ENCODE measurements around the gene ADAT3. TPM values are rescaled to one million over a fixed set of nuclear protein-coding genes. Genes with fewer than 3 reads are reported as not detected.

Gene ADAT3
- total RNA-seq, 2 experiments from 2014 or later: 9.3 to 11.4 TPM

GRCh38 chr19:1862424-1863327 lies 42.5 kb upstream of the ADAT3 start:
- no peaks in the 10 kb centered on the region for H3K36me3 Mint-ChIP-seq
- H3K4me1 Mint-ChIP-seq: peaks cover 30% of the 10 kb centered on the region
- H3K27me3 Mint-ChIP-seq: no peaks in the 10 kb centered on the region
- CTCF ChIA-PET: no interaction called here
- H3K27ac Mint-ChIP-seq: peak overlapping the region; percentile 90
- H3K9me3 Mint-ChIP-seq (ENCODE audit: low read depth): no peaks in the 10 kb centered on the region
- ATAC-seq (peak; percentile 3), DNase-seq (no peak)
- H3K4me3 Mint-ChIP-seq: peak overlapping the region; percentile 85

- ATAC-seq (no peak), DNase-seq (no peak)
- Mint-ChIP-seq H3K27ac (peak within 1 kb of the TSS; percentile 90), H3K4me1 (peaks cover 33% of the 10 kb centered on the region), H3K4me3 (peak within 1 kb of the TSS; percentile 85), H3K27me3 (no peaks in the 10 kb centered on the region), H3K9me3 (ENCODE audit: low read depth) (no peaks in the 10 kb centered on the region), H3K36me3 (no peaks in the 10 kb centered on the region)
- CTCF ChIA-PET: no interaction called here
Measured at GRCh38 chr19:1863328-1863637, 41.9 kb upstream of the ADAT3 start, which contains the start of gene KLF16. KLF16 (minus strand) TSS chr19:1863579; CDS start chr19:1863497, 82 bp downstream.

GRCh38 chr19:1863638-1864479 lies 41.3 kb upstream of the ADAT3 start:
- no peaks in the 10 kb centered on the region for H3K27me3 Mint-ChIP-seq
- H3K36me3 Mint-ChIP-seq: no peaks in the 10 kb centered on the region
- H3K27ac Mint-ChIP-seq: peak overlapping the region; percentile 78
- peaks cover 34% of the 10 kb centered on the region for H3K4me1 Mint-ChIP-seq
- H3K9me3 Mint-ChIP-seq (ENCODE audit: low read depth): no peaks in the 10 kb centered on the region
- CTCF ChIA-PET: interaction anchor here (0.7 to 3.6 kb wide), 16 partner anchors 9 to 78 kb away, joined by 3 to 25 read pairs (median 6); partner anchors contain the start of genes ABHD17A, ADAT3, REXO1 and SCAMP4
- ATAC-seq (peak; percentile 79), DNase-seq (peak; percentile 95)
- peak overlapping the region; percentile 69 for H3K4me3 Mint-ChIP-seq

GRCh38 chr19:1864480-1865171 lies 40.6 kb upstream of the ADAT3 start:
- DNase-seq (peak; percentile 78), ATAC-seq (peak; percentile 25)
- Mint-ChIP-seq H3K36me3 (no peaks in the 10 kb centered on the region), H3K27me3 (no peaks in the 10 kb centered on the region), H3K9me3 (ENCODE audit: low read depth) (no peaks in the 10 kb centered on the region), H3K4me1 (peaks cover 38% of the 10 kb centered on the region), H3K4me3 (peak overlapping the region; percentile 69), H3K27ac (peak overlapping the region; percentile 78)
- CTCF ChIA-PET: interaction anchor here (0.7 to 3.6 kb wide), 17 partner anchors 10 to 78 kb away, joined by 3 to 25 read pairs (median 7); partner anchors contain the start of genes ABHD17A, ADAT3, REXO1 and SCAMP4

GRCh38 chr19:1865172-1866010 lies 39.8 kb upstream of the ADAT3 start:
- CTCF ChIA-PET: interaction anchor here (0.8 to 3.6 kb wide), 19 partner anchors 9 to 77 kb away, joined by 3 to 25 read pairs (median 7); partner anchors contain the start of genes ABHD17A, ADAT3 and SCAMP4
- Mint-ChIP-seq H3K36me3 (no peaks in the 10 kb centered on the region), H3K27ac (peak overlapping the region; percentile 57), H3K9me3 (ENCODE audit: low read depth) (no peaks in the 10 kb centered on the region), H3K4me3 (peak overlapping the region; percentile 69), H3K4me1 (peaks cover 41% of the 10 kb centered on the region), H3K27me3 (no peaks in the 10 kb centered on the region)
- ATAC-seq (no peak), DNase-seq (no peak)

GRCh38 chr19:1866693-1867348 lies 38.4 kb upstream of the ADAT3 start:
- Mint-ChIP-seq H3K4me1 (peaks cover 33% of the 10 kb centered on the region), H3K27me3 (no peaks in the 10 kb centered on the region)

GRCh38 chr19:1867349-1867724 lies 37.9 kb upstream of the ADAT3 start:
- H3K27ac Mint-ChIP-seq: no peak overlapping the region
- DNase-seq (no peak), ATAC-seq (no peak)
- H3K9me3 Mint-ChIP-seq (ENCODE audit: low read depth): no peaks in the 10 kb centered on the region
- CTCF ChIA-PET: interaction anchor here (0.6 to 3.6 kb wide), 2 partner anchors 12 to 163 kb away, joined by 3 to 25 read pairs; no protein-coding TSS in a partner anchor
- H3K4me3 Mint-ChIP-seq: no peak overlapping the region
- peaks cover 30% of the 10 kb centered on the region for H3K4me1 Mint-ChIP-seq
- H3K27me3 Mint-ChIP-seq: no peaks in the 10 kb centered on the region
- H3K36me3 Mint-ChIP-seq: no peaks in the 10 kb centered on the region

More at GRCh38 chr19:1866693-1867348, 38.4 kb upstream of the ADAT3 start:
- DNase-seq (no peak), ATAC-seq (no peak)
- no peaks in the 10 kb centered on the region for H3K36me3 Mint-ChIP-seq
- no peaks in the 10 kb centered on the region for H3K9me3 Mint-ChIP-seq (ENCODE audit: low read depth)
- CTCF ChIA-PET: interaction anchor here (0.8 to 3.6 kb wide), 6 partner anchors 8 to 39 kb away, joined by 3 to 25 read pairs (median 3); no protein-coding TSS in a partner anchor
- no peak overlapping the region for H3K4me3 Mint-ChIP-seq
- peak overlapping the region; percentile 21 for H3K27ac Mint-ChIP-seq

- Mint-ChIP-seq H3K4me1 (peaks cover 34% of the 10 kb centered on the region), H3K27ac (peak overlapping the region; percentile 51), H3K27me3 (no peaks in the 10 kb centered on the region), H3K9me3 (ENCODE audit: low read depth) (no peaks in the 10 kb centered on the region), H3K4me3 (no peak overlapping the region), H3K36me3 (peaks cover 1% of the 10 kb centered on the region)
- ATAC-seq (no peak), DNase-seq (no peak)
- CTCF ChIA-PET: interaction anchor here (0.6 to 1.0 kb wide), 4 partner anchors 11 to 28 kb away, joined by 3 to 5 read pairs (median 4); no protein-coding TSS in a partner anchor
Measured at GRCh38 chr19:1868971-1869370, 36.2 kb upstream of the ADAT3 start.

- peaks cover 40% of the 10 kb centered on the region for H3K4me1 Mint-ChIP-seq
- H3K4me3 Mint-ChIP-seq: no peak overlapping the region
- CTCF ChIA-PET: no interaction called here
- H3K36me3 Mint-ChIP-seq: peaks cover 11% of the 10 kb centered on the region
- ATAC-seq (no peak), DNase-seq (no peak)
- no peak overlapping the region for H3K27ac Mint-ChIP-seq
- H3K9me3 Mint-ChIP-seq (ENCODE audit: low read depth): no peaks in the 10 kb centered on the region
- no peaks in the 10 kb centered on the region for H3K27me3 Mint-ChIP-seq
Measured at GRCh38 chr19:1871140-1871597, 34.0 kb upstream of the ADAT3 start.

- peaks cover 44% of the 10 kb centered on the region for H3K4me1 Mint-ChIP-seq
- H3K4me3 Mint-ChIP-seq: no peak overlapping the region
- CTCF ChIA-PET: interaction anchor here (1.4 kb wide), 1 partner anchor 16 kb away, joined by 3 read pairs; no protein-coding TSS in a partner anchor
- ATAC-seq (no peak), DNase-seq (no peak)
- H3K36me3 Mint-ChIP-seq: peaks cover 11% of the 10 kb centered on the region
- no peaks in the 10 kb centered on the region for H3K27me3 Mint-ChIP-seq
- no peaks in the 10 kb centered on the region for H3K9me3 Mint-ChIP-seq (ENCODE audit: low read depth)
- H3K27ac Mint-ChIP-seq: no peak overlapping the region
Measured at GRCh38 chr19:1871630-1872029, 33.6 kb upstream of the ADAT3 start.

GRCh38 chr19:1872807-1873523 lies 32.2 kb upstream of the ADAT3 start:
- H3K27ac Mint-ChIP-seq: no peak overlapping the region
- peaks cover 11% of the 10 kb centered on the region for H3K36me3 Mint-ChIP-seq
- CTCF ChIA-PET: interaction anchor here (1.4 kb wide), 1 partner anchor 17 kb away, joined by 3 read pairs; no protein-coding TSS in a partner anchor
- ATAC-seq (no peak), DNase-seq (no peak)
- H3K9me3 Mint-ChIP-seq (ENCODE audit: low read depth): no peaks in the 10 kb centered on the region
- no peak overlapping the region for H3K4me3 Mint-ChIP-seq
- peaks cover 43% of the 10 kb centered on the region for H3K4me1 Mint-ChIP-seq
- H3K27me3 Mint-ChIP-seq: no peaks in the 10 kb centered on the region

Measured in activated CD8-positive, alpha-beta memory T cell treated with anti-CD3 and anti-CD28 coated beads, Interleukin-2, amount 10 ng/mL, durations not matched to agents 7 days and 5 days (primary cell).